Stimulated activated CD8-positive, alpha-beta memory T cell treated with anti-CD3 and anti-CD28 coated beads, Interleukin-15, amount 100 ng/mL, for 24 hours (primary cell): ENCODE measurements around the gene OAF.
"Not testable (repeated sequence)": the region's sequence is repeated elsewhere in the genome, so short reads cannot be mapped to it uniquely, and the experiment has no call there.

ENCODE experiments used
- DNase-seq: peaks from one replicate; pipeline ENCODE4 v3.0.0-alpha.2; 2020; ENCODE audit warnings: low read depth

Gene OAF

DNA sequence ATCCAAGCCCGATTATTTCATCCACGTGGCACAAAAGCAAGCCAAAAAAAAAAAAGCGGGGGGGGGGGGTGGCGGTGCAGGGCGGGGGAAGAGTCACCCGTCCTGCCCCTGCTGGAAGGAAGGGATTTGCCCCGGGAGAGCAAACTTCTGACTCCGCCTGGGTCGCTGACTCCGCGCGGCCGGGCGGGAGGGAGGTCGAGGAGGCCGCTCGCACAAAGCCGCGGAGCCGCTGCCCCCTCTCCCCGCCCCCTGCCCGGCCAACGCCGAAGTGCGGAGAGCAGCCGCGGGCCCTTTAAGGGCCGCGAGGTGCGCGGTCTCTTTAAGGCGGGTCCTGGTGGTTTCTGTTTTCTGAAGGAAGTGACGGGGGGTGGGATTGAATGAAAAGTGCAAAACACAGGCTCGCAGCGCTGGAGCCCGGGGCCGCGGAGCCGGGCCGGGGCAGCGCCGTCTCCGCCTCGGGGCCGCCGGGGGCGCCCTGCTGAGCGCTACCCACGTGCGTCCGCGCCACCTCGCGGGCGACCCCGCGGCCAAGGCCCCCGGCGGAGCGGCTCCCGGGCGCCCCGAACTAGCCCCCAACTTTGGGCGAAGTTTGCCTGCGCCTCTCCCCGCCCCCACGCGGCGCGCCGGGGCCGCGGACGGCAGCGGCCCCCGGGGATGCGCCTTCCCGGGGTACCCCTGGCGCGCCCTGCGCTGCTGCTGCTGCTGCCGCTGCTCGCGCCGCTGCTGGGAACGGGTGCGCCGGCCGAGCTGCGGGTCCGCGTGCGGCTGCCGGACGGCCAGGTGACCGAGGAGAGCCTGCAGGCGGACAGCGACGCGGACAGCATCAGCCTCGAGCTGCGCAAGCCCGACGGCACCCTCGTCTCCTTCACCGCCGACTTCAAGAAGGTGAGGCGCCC lies at the start of gene OAF:
TSS of gene OAF (plus strand) at position 407 of the 896 bp plus-strand sequence. CDS start at position 655, 248 bp downstream.
- peak; percentile 33 for DNase-seq

DNA sequence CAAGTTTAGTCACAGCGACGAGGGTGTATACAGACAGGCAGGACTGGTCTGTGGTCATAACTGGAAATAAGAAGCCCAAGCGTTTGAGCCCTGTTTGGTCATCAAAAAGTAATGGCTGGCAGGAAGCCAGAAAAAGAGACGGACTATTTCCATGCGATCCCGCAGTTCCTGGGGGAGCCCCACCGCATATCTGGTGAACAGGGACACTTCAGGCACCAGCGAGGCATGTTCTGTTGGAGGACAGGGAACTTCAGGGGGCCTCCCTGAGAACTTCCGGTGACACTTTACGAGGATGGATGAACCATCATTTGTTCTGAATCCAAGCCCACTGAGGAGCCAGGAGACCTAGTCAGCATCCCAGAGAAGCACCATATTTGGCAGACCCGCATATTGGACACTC lies 43.2 kb upstream of the OAF start:
- DNase-seq: no peak

GRCh38 chr11:120168108-120168959 lies 42.5 kb upstream of the OAF start:
- no peak for DNase-seq

- DNase-seq: peak; percentile 48
Measured at GRCh38 chr11:120168960-120169681, 41.7 kb upstream of the OAF start.

DNA sequence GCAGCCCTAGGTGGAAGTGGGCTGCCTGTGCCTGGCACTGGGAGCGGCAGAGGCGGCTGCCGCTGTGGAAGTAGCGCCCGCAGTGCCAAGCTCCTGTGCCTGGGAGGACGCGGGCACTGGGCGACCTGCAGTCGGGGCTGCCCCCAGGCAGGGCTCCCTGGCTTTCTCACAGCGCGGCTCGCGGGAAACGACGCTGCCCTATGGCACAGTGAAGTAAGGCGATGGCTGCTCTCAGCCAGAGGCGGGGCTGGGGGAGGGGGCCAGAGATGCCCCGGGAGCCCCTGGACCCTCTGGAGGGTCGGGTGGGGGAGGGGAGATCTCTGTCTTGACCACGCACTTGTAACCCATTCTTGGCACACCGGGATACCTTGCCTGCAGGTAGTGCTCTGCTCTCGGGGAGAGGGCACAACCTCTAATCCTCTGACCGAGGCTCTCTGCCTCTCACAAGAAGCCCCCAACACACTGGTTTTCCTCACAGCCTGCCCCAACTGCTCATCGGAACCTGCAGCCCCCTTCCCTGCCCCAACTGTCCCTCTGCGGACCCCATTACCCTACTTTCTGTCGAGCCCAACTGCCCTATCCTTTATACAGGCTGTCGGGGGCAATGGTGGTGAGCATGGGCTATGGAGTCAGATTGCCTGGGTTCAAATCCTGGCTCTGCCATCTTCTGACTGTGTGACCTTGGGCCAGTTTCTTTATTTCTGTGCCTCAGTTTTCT lies 40.7 kb upstream of the OAF start:
- no peak for DNase-seq

- no peak for DNase-seq
Measured at GRCh38 chr11:120170741-120171261, 40.0 kb upstream of the OAF start.

GRCh38 chr11:120172054-120172911 lies 38.5 kb upstream of the OAF start:
- DNase-seq: no peak

DNA sequence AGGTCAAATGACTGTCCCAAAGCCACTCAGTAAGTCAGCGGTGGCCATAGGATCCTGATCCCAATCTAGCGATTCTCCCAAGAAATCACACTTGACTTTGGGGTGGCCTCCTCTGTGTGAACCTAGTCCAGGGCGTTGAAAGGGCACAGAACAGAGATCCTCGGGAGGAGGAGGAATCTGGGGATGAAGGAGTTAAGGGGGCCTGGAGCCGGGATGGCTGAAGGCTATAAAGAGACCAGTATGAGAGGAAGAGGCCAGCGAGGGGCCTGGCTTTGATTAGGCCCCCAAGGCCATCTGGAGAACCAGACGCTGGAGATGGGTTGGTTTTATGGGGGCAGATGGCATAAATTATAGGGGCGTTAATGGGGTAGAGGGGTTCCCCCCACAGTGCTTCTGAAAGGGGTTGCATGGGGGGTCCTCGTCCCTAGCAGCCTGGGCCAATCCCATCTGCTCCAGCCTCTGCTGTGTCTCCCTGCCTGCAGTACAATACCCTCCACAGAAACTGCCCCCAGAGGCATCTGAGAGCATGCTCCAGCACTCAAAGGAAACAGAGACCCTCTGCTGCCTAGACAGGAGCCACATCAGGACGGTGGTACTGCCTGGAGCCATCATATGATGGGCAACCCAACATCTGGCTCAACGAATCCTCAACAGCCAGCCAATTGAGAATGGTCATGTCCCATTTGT lies 37.7 kb upstream of the OAF start:
- DNase-seq: no peak

- DNase-seq: no peak
Measured at GRCh38 chr11:120173807-120174206, 37.0 kb upstream of the OAF start.

GRCh38 chr11:120174866-120175265 lies 36.0 kb upstream of the OAF start:
- no peak for DNase-seq

- DNase-seq: no peak
Measured at GRCh38 chr11:120178561-120179056, 32.2 kb upstream of the OAF start.

GRCh38 chr11:120179057-120179672 lies 31.7 kb upstream of the OAF start:
- DNase-seq: no peak

GRCh38 chr11:120180063-120180462 lies 30.8 kb upstream of the OAF start:
- DNase-seq: not testable (repeated sequence)

DNA sequence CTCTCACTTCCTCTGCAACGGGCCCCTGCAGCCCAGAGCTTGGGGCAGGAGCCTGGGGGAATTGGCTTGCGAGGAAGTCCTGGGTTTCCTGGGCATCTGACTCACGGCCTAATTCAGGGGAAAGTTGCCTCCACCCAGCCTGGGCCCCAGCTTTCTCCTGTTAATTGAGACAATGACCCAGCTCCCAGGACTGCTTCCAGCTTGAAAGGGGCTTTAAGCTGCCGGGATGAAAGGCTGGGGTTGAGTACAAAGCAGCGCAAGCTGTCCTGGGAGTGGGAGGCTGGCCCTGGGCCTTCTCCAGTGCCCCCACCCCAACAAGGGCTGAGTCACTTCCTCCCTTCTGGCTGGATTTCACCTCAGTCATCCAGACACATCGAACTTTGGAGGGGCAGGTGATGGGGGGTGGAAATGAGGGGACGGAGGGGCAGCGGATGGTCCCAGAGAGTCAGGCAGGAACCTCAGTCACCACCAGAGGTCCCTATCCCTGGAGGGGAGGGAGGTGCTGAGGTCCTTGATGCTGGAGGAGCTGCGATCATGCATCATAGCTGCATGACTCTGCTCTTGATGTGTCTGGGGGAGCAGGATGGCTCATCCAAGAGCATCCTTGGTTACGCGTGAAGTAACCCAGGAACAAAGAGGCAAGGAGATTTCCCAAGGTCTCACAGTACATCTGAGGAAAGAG lies 30.1 kb upstream of the OAF start:
- DNase-seq: no peak

DNA sequence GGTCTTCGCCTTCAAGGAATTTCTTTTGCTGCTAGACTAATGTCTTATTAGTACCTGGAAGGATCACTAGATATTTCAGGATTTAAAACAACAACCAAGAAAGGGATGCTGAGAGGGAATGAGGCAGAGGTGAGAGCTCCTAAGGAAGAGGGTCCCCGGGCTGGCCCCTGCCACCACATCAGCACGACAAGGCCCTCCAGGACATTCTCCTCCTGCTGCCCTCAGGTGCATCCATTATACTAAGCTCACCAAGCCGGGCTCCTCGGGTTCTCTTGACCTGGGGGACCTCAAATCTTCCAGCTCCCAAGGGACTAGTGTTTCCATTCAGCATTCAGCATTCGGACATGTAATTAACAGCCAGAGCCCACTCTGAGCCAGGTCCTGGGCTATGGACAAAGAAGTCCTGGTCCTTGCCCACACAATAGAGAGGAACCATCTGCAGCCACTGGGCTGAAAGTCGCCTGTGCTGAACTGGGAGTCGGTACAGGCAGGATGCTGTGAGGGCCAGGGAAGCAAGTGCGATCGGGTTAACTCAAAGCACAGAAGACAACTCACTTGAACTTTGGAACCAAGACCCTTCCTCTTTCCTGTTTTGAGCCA lies 29.4 kb upstream of the OAF start:
- no peak for DNase-seq

GRCh38 chr11:120182372-120182771 lies 28.5 kb upstream of the OAF start:
- DNase-seq: no peak

- no peak for DNase-seq
Measured at GRCh38 chr11:120182790-120183491, 27.9 kb upstream of the OAF start.
